ENCODE results near the gene PRKACA. TPM values are rescaled to one million over a fixed set of nuclear protein-coding genes. Genes with fewer than 3 reads are reported as not detected.
A peak's percentile ranks its signal among the peaks of the same experiment; 100 is the strongest.

PRKACA gene
- total RNA-seq, 1 donor from 2014 or later = 103 TPM

GRCh38 chr19:14073261-14073924 is 44.2 kb downstream of the PRKACA start:
- H3K27ac Mint-ChIP-seq (ENCODE audit: unreplicated experiment) = no peak overlapping the region
- peak overlapping the region; percentile 88 for H3K4me3 Mint-ChIP-seq
- peaks cover 14% of the 10 kb centered on the region for H3K4me1 Mint-ChIP-seq
- peak; percentile 73 for DNase-seq (ENCODE audit: low read depth, low spot score)
- peaks cover 25% of the 10 kb centered on the region for H3K27me3 Mint-ChIP-seq (ENCODE audit: low read depth)
- no peaks in the 10 kb centered on the region for H3K9me3 Mint-ChIP-seq
- H3K36me3 Mint-ChIP-seq (ENCODE audit: low read depth) = no peaks in the 10 kb centered on the region
- peak; percentile 66 for TF ChIP-seq CTCF (conservative IDR thresholded peaks at IDR 0.05)

GRCh38 chr19:14072535-14073260 is 44.9 kb downstream of the PRKACA start, which contains the start of gene MISP3:
TSS of gene MISP3 (plus strand) at chr19:14072786. CDS start at chr19:14073310, 524 bp downstream.
- Mint-ChIP-seq H3K27ac (ENCODE audit: unreplicated experiment) (no peak within 1 kb of the TSS), H3K9me3 (no peaks in the 10 kb centered on the region), H3K36me3 (ENCODE audit: low read depth) (no peaks in the 10 kb centered on the region), H3K4me3 (peak within 1 kb of the TSS; percentile 88), H3K4me1 (peaks cover 14% of the 10 kb centered on the region), H3K27me3 (ENCODE audit: low read depth) (peaks cover 25% of the 10 kb centered on the region)
- no peak for DNase-seq (ENCODE audit: low read depth, low spot score)
- no peak for TF ChIP-seq CTCF (conservative IDR thresholded peaks at IDR 0.05)

- H3K27ac Mint-ChIP-seq (ENCODE audit: unreplicated experiment) = no peak overlapping the region
- no peak for TF ChIP-seq CTCF (conservative IDR thresholded peaks at IDR 0.05)
- DNase-seq (ENCODE audit: low read depth, low spot score) = no peak
- no peaks in the 10 kb centered on the region for H3K9me3 Mint-ChIP-seq
- peak overlapping the region; percentile 64 for H3K4me3 Mint-ChIP-seq
- H3K4me1 Mint-ChIP-seq = peaks cover 14% of the 10 kb centered on the region
- peaks cover 28% of the 10 kb centered on the region for H3K27me3 Mint-ChIP-seq (ENCODE audit: low read depth)
- no peaks in the 10 kb centered on the region for H3K36me3 Mint-ChIP-seq (ENCODE audit: low read depth)
Observed at GRCh38 chr19:14070268-14071050, 47.1 kb downstream of the PRKACA start.

GRCh38 chr19:14066134-14066533 is 51.4 kb downstream of the PRKACA start:
- Mint-ChIP-seq H3K27ac (ENCODE audit: unreplicated experiment) (no peak overlapping the region), H3K9me3 (no peaks in the 10 kb centered on the region), H3K27me3 (ENCODE audit: low read depth) (peaks cover 10% of the 10 kb centered on the region), H3K4me3 (no peak overlapping the region), H3K36me3 (ENCODE audit: low read depth) (no peaks in the 10 kb centered on the region), H3K4me1 (no peaks in the 10 kb centered on the region)
- TF ChIP-seq CTCF (conservative IDR thresholded peaks at IDR 0.05) = no peak
- DNase-seq (ENCODE audit: low read depth, low spot score) = no peak

GRCh38 chr19:14063105-14063504 is 54.5 kb downstream of the PRKACA start:
- Mint-ChIP-seq H3K4me3 (no peak overlapping the region), H3K36me3 (ENCODE audit: low read depth) (no peaks in the 10 kb centered on the region), H3K9me3 (no peaks in the 10 kb centered on the region), H3K27ac (ENCODE audit: unreplicated experiment) (no peak overlapping the region), H3K27me3 (ENCODE audit: low read depth) (peaks cover 35% of the 10 kb centered on the region), H3K4me1 (peaks cover 6% of the 10 kb centered on the region)
- TF ChIP-seq CTCF (conservative IDR thresholded peaks at IDR 0.05) = no peak
- no peak for DNase-seq (ENCODE audit: low read depth, low spot score)
